K562 (cell line): ENCODE measurements around the gene SLC6A13. TPM values are rescaled to one million over a fixed set of nuclear protein-coding genes. Genes with fewer than 3 reads are reported as not detected.

Source experiments
- ATAC-seq: fragments of 200-7000 bp; cut with Tn5 transposase; 3 replicates; pipeline ENCODE4 v1.9.1; 2020; ENCODE audit warnings: moderate library complexity
- BruUV-seq: library from RNA; stranded (reverse); fragments of 400-500 nt; replicated peaks from 2 replicates; lab custom pipeline; 2021; lab: Mats Ljungman, UMichigan
- CTCF ChIA-PET: fragments of 300-600 bp; formaldehyde crosslinking; extraction: SDS; loops from one replicate; lab custom pipeline; 2021; ENCODE audit warnings: low intra/inter-chr PET ratio; lab: Yijun Ruan, JAX
- POLR2A ChIA-PET: fragments of 300-600, 350-650 bp; sonication (Branson Sonifier 250); formaldehyde crosslinking; extraction: SDS; loops from one replicate; lab custom pipeline; 2021; ENCODE audit warnings: antibody characterized with exemption, inconsistent platforms; lab: Yijun Ruan, JAX
- DNase-seq, 4 experiments: peaks; one replicate each; pipeline versions ENCODE4 v3.0.0 to v3.0.0-alpha.2; 2011 to 2018; ENCODE audit warnings: low spot score in 3 of 4, mixed read lengths in 3 of 4; ENCODE audit errors: extremely low read depth in 1 of 4
- FAIRE-seq: peaks from 2 replicates; lab custom pipeline; 2011; peaks lifted over from hg19 to GRCh38; lab: Jason Lieb, UNC
- H2AFZ ChIP-seq: 2 replicates; pipeline ENCODE4 v1.6.0; 2011; ENCODE audit warnings: low read depth, low read length, control low read depth, inconsistent platforms
- H3K27ac ChIP-seq: fragments of 200-600 bp; 3 replicates; pipeline ENCODE4 v1.8.0; 2011; ENCODE audit warnings: low read depth, mild to moderate bottlenecking, control low read depth, inconsistent platforms, low read length, moderate library complexity, mixed read lengths; ENCODE audit errors: extremely low read depth
- H3K27me3 ChIP-seq, 2 experiments: fragments of 300-600 bp in 1 of 2; 2 replicates in 1 of 2; 3 replicates in 1 of 2; pipeline versions ENCODE4 v1.6.0 to v1.8.0; 2011; ENCODE audit warnings: inconsistent platforms in 2 of 2, low read length in 2 of 2, mild to moderate bottlenecking in 1 of 2, mixed read lengths in 1 of 2, moderate library complexity in 1 of 2; ENCODE audit not compliant: control insufficient read depth in 2 of 2, insufficient read depth in 2 of 2
- H3K36me3 ChIP-seq: fragments of 300-600 bp; 3 replicates; pipeline ENCODE4 v1.8.0; 2011; ENCODE audit warnings: mild to moderate bottlenecking, low read length, inconsistent platforms; ENCODE audit not compliant: control insufficient read depth, insufficient read depth
- H3K4me1 ChIP-seq, 2 experiments: fragments of 200-600 bp in 1 of 2; replicated peaks in 1 of 2; 2 replicates in 1 of 2; 3 replicates in 1 of 2; pipeline versions ENCODE4 v1.5.1 to v1.8.0; 2011; ENCODE audit warnings: inconsistent platforms in 2 of 2, low read length in 2 of 2, mild to moderate bottlenecking in 1 of 2, mixed read lengths in 1 of 2, moderate library complexity in 1 of 2; ENCODE audit not compliant: control insufficient read depth in 2 of 2, insufficient read depth in 2 of 2
- H3K4me2 ChIP-seq: 2 replicates; pipeline ENCODE4 v1.6.1; 2011; ENCODE audit warnings: low read length, control low read depth, inconsistent platforms, mixed read lengths; ENCODE audit not compliant: insufficient read depth
- H3K4me3 ChIP-seq: fragments of 200-600 bp; sonication (generic), shearing (Covaris generic); 2 replicates; pipeline ENCODE4 v1.5.1; 2016; ENCODE audit warnings: control low read depth, inconsistent platforms
- H3K79me2 ChIP-seq: fragments of 200-600 bp; 3 replicates; pipeline ENCODE4 v1.8.0; 2011; ENCODE audit warnings: low read length, inconsistent platforms; ENCODE audit not compliant: control insufficient read depth, insufficient read depth
- H3K9ac ChIP-seq, 2 experiments: 2 replicates each; pipeline versions ENCODE4 v1.6.0 to v1.6.1; 2011; ENCODE audit warnings: low read depth in 2 of 2, low read length in 2 of 2, control low read depth in 1 of 2, inconsistent platforms in 1 of 2, mild to moderate bottlenecking in 1 of 2, mixed read lengths in 1 of 2; ENCODE audit not compliant: insufficient read depth in 1 of 2
- H3K9me1 ChIP-seq: one replicate; pipeline ENCODE4 v1.6.0; 2011; ENCODE audit warnings: inconsistent platforms, mild to moderate bottlenecking, low read length, moderate library complexity; ENCODE audit not compliant: control insufficient read depth, insufficient read depth
- H3K9me3 ChIP-seq: replicated peaks from 2 replicates; pipeline ENCODE4 v1.5.1; 2011; ENCODE audit warnings: low read depth, low read length, inconsistent platforms; ENCODE audit not compliant: control insufficient read depth, insufficient read depth
- H4K20me1 ChIP-seq: replicated peaks from 2 replicates; pipeline ENCODE4 v1.6.1; 2011; ENCODE audit warnings: low read length, inconsistent platforms, mixed read lengths; ENCODE audit not compliant: control insufficient read depth, insufficient read depth
- NR2C2 ChIP-seq, 2 experiments: fragments of 200-800 bp in 1 of 2; sonication (Bioruptor generic) in 1 of 2; sonication (generic) in 1 of 2; formaldehyde crosslinking in 1 of 2; IDR thresholded peaks; 2 replicates each; pipeline versions ENCODE4 v1.6.1 to v1.8.0; 2016 to 2022; ENCODE audit warnings: mild to moderate bottlenecking in 1 of 2, missing compliant biosample characterization in 1 of 2, missing genetic modification characterization in 1 of 2, missing genetic modification reagents in 1 of 2
- NRF1 ChIP-seq, 2 experiments: fragments of 450-650 bp; IDR thresholded peaks in 1 of 2; conservative IDR thresholded peaks in 1 of 2; 2 replicates each; pipeline ENCODE4 v1.6.1; 2014; ENCODE audit warnings: mild to moderate bottlenecking in 2 of 2
- PHB ChIP-seq: fragments of 250-450 bp; sonication (Bioruptor Pico); IDR thresholded peaks from 2 replicates; pipeline ENCODE4 v1.5.0; 2021
- RBM25 ChIP-seq: fragments of 200-400 bp; formaldehyde crosslinking; IDR thresholded peaks from 2 replicates; pipeline ENCODE4 v1.6.1; 2018; ENCODE audit warnings: low read length, low read depth, moderate library complexity; ENCODE audit not compliant: severe bottlenecking
- RFX1 ChIP-seq: fragments of 450-650 bp; IDR thresholded peaks from 2 replicates; pipeline ENCODE4 v1.6.1; 2016; ENCODE audit warnings: mild to moderate bottlenecking, moderate library complexity
- WGBS: fragments of 100-300 bp; shearing (Covaris generic); methylation state at CpG from one replicate; pipeline ENCODE4 v1.1.6; 2016; ENCODE audit warnings: low coverage, mixed read lengths; ENCODE audit not compliant: insufficient coverage; ENCODE audit errors: missing lambda C conversion rate; 5-methylcytosine and 5-hydroxymethylcytosine counted together
- in situ Hi-C: fragments of 300-500 bp; cut with MboI; formaldehyde crosslinking; loops from 4 replicates; pipeline ENCODE4 v1.15.0; 2018; ENCODE audit warnings: inconsistent platforms, mixed read lengths
- intact Hi-C: fragments of 100-400 bp; cut with micrococcal nuclease; formaldehyde crosslinking; loops from 2 replicates; pipeline ENCODE4 v1.14.2; 2022
- polyA plus RNA-seq, 8 experiments: library from polyadenylated mRNA; depleted of rRNA in 4 of 8; stranded (reverse) in 5 of 8; unstranded in 3 of 8; fragments of >200 nt; fragmentation: Nextera tagmentation in 2 of 8; fragmentation: Illumina TruSeq in 1 of 8; extraction: Ambion mirVana in 2 of 8; extraction: Trizol in 1 of 8; gene quantifications; 2 replicates each; pipeline versions ENCODE4 v1.2.1 to v1.2.3, GENCODE V29; 2011 to 2014; ENCODE audit warnings: inconsistent platforms in 1 of 8, missing spikeins in 1 of 8
- total RNA-seq, 7 experiments: library from RNA; depleted of rRNA in 6 of 7; stranded (reverse); fragments of >200 nt in 6 of 7; fragmentation: Illumina TruSeq in 2 of 7; extraction: Trizol in 2 of 7; gene quantifications; 2 replicates each; pipeline versions ENCODE4 v1.2.1 to v1.2.3, GENCODE V29; 2011 to 2021; ENCODE audit warnings: low replicate concordance in 1 of 7

Gene SLC6A13
- total and polyA plus RNA-seq, 9 of the 15 experiments (the other 6 are each of a cell fraction or from before 2014, with no cell fraction given), result 0.06 to 0.33 (median 0.22) TPM; not detected in 4

DNA sequence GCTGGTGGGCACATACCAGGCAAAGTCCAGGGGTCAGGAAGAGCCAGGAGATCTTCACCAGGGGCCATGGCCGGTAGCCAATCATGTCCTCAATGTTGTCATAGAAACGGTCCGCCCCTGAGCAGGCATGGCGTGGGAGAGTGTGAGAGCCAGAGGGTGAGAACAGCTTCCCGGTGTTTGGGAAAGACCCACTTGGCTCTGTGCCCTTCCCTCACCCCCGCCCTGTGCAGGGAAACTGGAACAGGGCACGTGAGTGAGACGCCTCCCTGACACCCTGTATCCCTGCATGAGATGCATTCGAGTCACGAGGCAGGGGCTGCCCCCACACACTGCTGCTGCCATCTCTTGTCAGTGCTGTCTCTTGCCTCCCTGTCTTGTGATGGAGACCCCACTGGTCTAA, 69.4 kb downstream of the SLC6A13 start:
- in situ Hi-C loops (no loop called here), intact Hi-C loops (no loop called here)
- WGBS, result 0% methylated on average over 4 of the region's 10 CpGs
- Histone ChIP-seq H4K20me1 (peaks cover 4% of the 10 kb centered on the region; the same call in 1 of the 2 replicates), H3K4me2 (no peak overlapping the region), H3K79me2 (no peaks in the 10 kb centered on the region), H3K27me3 (peaks cover 14 to 57% of the 10 kb centered on the region in 2 experiments; a peak in 4 of 5 replicates), H3K36me3 (no peaks in the 10 kb centered on the region), H3K9me1 (no peaks in the 10 kb centered on the region), H3K9ac (no peak overlapping the region), H2AFZ (no peak overlapping the region), H3K4me3 (no peak overlapping the region), H3K27ac (no peak overlapping the region), H3K9me3 (no peaks in the 10 kb centered on the region), H3K4me1 (peaks cover 0 to 6% of the 10 kb centered on the region in 2 experiments; a peak in 2 of 5 replicates)
- CTCF ChIA-PET, result no interaction called here
- DNase-seq, result no peak
- ATAC-seq, result no peak
- FAIRE-seq, result no peak
- TF ChIP-seq NRF1 (conservative IDR thresholded peaks at IDR 0.05 in 1 of 2, IDR thresholded peaks at IDR 0.05 in 1 of 2), result no peak
- TF ChIP-seq RFX1, result peak; percentile 46
- TF ChIP-seq NR2C2 (CRISPR knock-in tag; IDR thresholded peaks at IDR 0.05), result no peak
- no peak for TF ChIP-seq NR2C2 (tag; IDR thresholded peaks at IDR 0.05)
- BruUV-seq, result no TSS peak
- POLR2A ChIA-PET, result no interaction called here

DNA sequence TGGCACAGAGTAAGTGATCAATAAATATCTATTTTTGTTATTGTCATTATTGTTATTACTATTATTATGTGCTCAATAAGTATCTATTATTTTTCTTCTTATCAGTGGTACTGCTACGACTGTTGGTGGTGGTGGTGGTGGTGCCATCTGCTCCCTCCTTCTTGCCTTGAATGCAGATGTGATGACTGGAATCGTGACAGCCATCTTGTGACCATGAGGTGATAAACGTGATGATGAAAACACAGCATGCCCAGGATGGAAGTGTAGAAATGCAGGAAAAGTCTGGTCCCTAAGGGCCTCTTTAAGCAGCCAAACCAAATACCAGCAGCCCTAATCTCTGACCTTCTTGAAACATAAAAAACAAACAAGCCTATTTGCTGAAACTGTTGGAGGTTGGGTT, 71.1 kb downstream of the SLC6A13 start:
- H3K4me3 ChIP-seq, result no peak overlapping the region
- H3K9me1 ChIP-seq, result no peaks in the 10 kb centered on the region
- no peaks in the 10 kb centered on the region for H3K36me3 ChIP-seq
- peaks cover 4% of the 10 kb centered on the region; the same call in 1 of the 2 replicates for H4K20me1 ChIP-seq
- H2AFZ ChIP-seq, result no peak overlapping the region
- in situ Hi-C loops, result no loop called here
- BruUV-seq, result no TSS peak
- ATAC-seq, result no peak
- no peak for FAIRE-seq
- WGBS, result 0% methylated on average over 3 of the region's 3 CpGs
- H3K79me2 ChIP-seq, result no peaks in the 10 kb centered on the region
- H3K27me3 ChIP-seq, result peaks cover 14 to 57% of the 10 kb centered on the region in 2 experiments; a peak in 4 of 5 replicates
- TF ChIP-seq PHB (CRISPR knock-in tag), result no peak
- TF ChIP-seq RBM25, result peak; percentile 52
- TF ChIP-seq, all 486 proteins: peak for 1
- DNase-seq, result no peak
- H3K4me1 ChIP-seq, result peaks cover 0 to 6% of the 10 kb centered on the region in 2 experiments; a peak in 2 of 5 replicates
- H3K9ac ChIP-seq, result no peak overlapping the region
- H3K4me2 ChIP-seq, result no peak overlapping the region
- H3K27ac ChIP-seq, result no peak overlapping the region
- intact Hi-C loops, result no loop called here
- ChIA-PET POLR2A (interaction anchor here (0.6 kb wide), 1 partner anchor 74 kb away, joined by 3 read pairs; no protein-coding TSS in a partner anchor), CTCF (no interaction called here)
- no peaks in the 10 kb centered on the region for H3K9me3 ChIP-seq
